Muscle of leg (tissue), 11 donors: Measurements from ENCODE around the gene NCOR2. TPM values are rescaled to one million over a fixed set of nuclear protein-coding genes. Genes with fewer than 3 reads are reported as not detected.

Experiments
- DNase-seq: peaks from one replicate; pipeline ENCODE4 v3.0.0; 2013
- H3K27ac ChIP-seq: one replicate; pipeline ENCODE4 v1.5.1; 2013; ENCODE audit warnings: mild to moderate bottlenecking, low read length, control low read depth
- H3K27me3 ChIP-seq: one replicate; pipeline ENCODE4 v1.6.1; 2013; ENCODE audit warnings: low read length; ENCODE audit not compliant: control insufficient read depth, insufficient read depth
- H3K36me3 ChIP-seq: one replicate; pipeline ENCODE4 v1.6.1; 2013; ENCODE audit warnings: low read length; ENCODE audit not compliant: control insufficient read depth, insufficient read depth
- H3K4me1 ChIP-seq: one replicate; pipeline ENCODE4 v1.6.1; 2013; ENCODE audit warnings: low read length; ENCODE audit not compliant: control insufficient read depth, insufficient read depth
- H3K4me3 ChIP-seq: one replicate; pipeline ENCODE4 v1.5.1; 2013; ENCODE audit warnings: low read length, control low read depth
- H3K9me3 ChIP-seq: replicated peaks from 2 replicates; pipeline ENCODE4 v1.6.1; 2013; ENCODE audit warnings: low read depth, low read length; ENCODE audit not compliant: control insufficient read depth
- WGBS: methylation state at CpG from one replicate; pipeline ENCODE4 v1.1.5; 2013; ENCODE audit warnings: missing lambda C conversion rate; ENCODE audit not compliant: insufficient coverage; 5-methylcytosine and 5-hydroxymethylcytosine counted together
- polyA plus RNA-seq, 8 donors: library from polyadenylated mRNA; unstranded; fragments of 120-200 nt; gene quantifications; one replicate each; pipeline versions ENCODE4 v1.2.1 to v1.2.3, GENCODE V29; 2013; ENCODE audit warnings: inconsistent platforms in 1 of 8, low replicate concordance in 1 of 8; ENCODE audit not compliant: insufficient read length in 8 of 8, insufficient read depth in 1 of 8
- total RNA-seq: library from RNA; stranded (reverse); fragments of 120-200 nt; gene quantifications from one replicate; pipeline ENCODE4 v1.2.4, GENCODE V29; 2013

NCOR2 gene
- total and polyA plus RNA-seq, 9 donors: 48.1 to 137 (median 115) TPM

- peaks cover 21% of the 10 kb centered on the region for H3K36me3 ChIP-seq
- DNase-seq: no peak
- H3K4me3 ChIP-seq: no peak overlapping the region
- peaks cover 83% of the 10 kb centered on the region for H3K4me1 ChIP-seq
- peak overlapping the region; percentile 80 for H3K27ac ChIP-seq
- peaks cover 4% of the 10 kb centered on the region for H3K9me3 ChIP-seq
- 74% methylated on average over 8 of the region's 13 CpGs for WGBS
- H3K27me3 ChIP-seq: no peaks in the 10 kb centered on the region
These were observed 41.3 kb downstream of the NCOR2 start for GRCh38 chr12:124525927-124526692.

GRCh38 chr12:124525455-124525854 is 42.0 kb downstream of the NCOR2 start:
- DNase-seq: peak; percentile 86
- H3K9me3 ChIP-seq: peaks cover 4% of the 10 kb centered on the region

DNA sequence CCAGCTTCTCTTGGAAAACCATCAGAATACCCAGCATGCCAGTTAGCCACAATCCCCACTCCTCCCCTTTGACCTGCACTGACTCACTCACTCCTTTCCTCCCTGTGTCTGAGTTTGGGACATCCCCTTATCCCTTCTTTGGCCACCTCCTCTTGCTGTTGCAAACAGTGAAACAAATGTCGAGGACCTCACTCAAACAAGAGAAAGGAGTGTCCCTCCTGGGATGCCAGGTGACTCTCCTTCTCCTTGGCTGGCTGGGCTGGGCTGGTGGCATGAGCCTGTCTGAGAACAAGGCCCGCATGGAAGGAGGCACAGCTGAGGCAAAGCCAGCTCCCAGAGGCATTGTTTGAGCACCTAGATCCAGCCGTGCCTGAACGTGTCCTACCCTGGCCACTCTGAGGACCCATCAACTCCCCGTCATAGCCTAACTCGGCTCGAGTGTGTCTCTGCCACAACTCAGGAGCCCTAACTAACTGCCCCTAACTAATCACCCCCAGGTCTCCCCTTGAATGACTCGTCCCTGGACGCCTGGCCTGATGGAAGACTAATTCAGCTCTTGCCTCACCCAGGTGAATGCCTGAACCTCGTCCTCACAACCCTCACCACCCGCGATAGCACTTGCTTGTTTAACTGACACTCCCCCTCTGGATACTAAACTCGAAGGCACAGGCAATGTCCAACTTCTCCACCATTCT is 43.0 kb downstream of the NCOR2 start:
- no peak for DNase-seq
- 72% methylated on average over 13 of the region's 13 CpGs for WGBS
- no peak overlapping the region for H3K4me3 ChIP-seq
- H3K9me3 ChIP-seq: peaks cover under 1% of the 10 kb centered on the region
- H3K27me3 ChIP-seq: no peaks in the 10 kb centered on the region
- H3K4me1 ChIP-seq: peaks cover 94% of the 10 kb centered on the region
- H3K36me3 ChIP-seq: peaks cover 18% of the 10 kb centered on the region
- peak overlapping the region; percentile 85 for H3K27ac ChIP-seq

More at GRCh38 chr12:124525455-124525854, 42.0 kb downstream of the NCOR2 start:
- Histone ChIP-seq H3K27me3 (no peaks in the 10 kb centered on the region), H3K27ac (peak overlapping the region; percentile 80), H3K4me1 (peaks cover 85% of the 10 kb centered on the region), H3K4me3 (no peak overlapping the region), H3K36me3 (peaks cover 19% of the 10 kb centered on the region)
- 65% methylated on average over 10 of the region's 14 CpGs for WGBS

DNA sequence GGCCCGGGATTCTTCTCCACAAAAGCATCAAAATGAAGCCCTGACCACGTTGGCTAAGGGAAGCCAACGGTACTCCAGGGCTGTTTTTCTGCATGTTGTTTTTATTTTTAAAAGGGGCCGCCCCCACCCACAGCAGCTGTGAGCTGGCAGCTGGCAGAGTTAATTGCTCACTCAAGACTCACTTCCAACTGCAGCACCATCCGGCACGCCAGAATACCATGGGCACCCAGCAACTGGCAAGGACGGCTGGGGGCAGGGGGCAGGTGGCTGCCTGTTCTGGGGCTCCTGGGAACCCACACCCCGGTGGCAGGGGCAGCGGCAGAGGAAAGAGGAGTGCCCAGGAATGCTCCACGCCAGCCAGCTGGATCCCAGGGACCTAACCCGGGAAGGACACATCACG is 44.3 kb downstream of the NCOR2 start:
- Histone ChIP-seq H3K36me3 (peaks cover 18% of the 10 kb centered on the region), H3K27ac (peak overlapping the region; percentile 85), H3K27me3 (no peaks in the 10 kb centered on the region), H3K4me3 (no peak overlapping the region), H3K9me3 (no peaks in the 10 kb centered on the region), H3K4me1 (peaks cover 99% of the 10 kb centered on the region)
- peak; percentile 86 for DNase-seq
- WGBS: 36% methylated on average over 5 of the region's 12 CpGs

DNA sequence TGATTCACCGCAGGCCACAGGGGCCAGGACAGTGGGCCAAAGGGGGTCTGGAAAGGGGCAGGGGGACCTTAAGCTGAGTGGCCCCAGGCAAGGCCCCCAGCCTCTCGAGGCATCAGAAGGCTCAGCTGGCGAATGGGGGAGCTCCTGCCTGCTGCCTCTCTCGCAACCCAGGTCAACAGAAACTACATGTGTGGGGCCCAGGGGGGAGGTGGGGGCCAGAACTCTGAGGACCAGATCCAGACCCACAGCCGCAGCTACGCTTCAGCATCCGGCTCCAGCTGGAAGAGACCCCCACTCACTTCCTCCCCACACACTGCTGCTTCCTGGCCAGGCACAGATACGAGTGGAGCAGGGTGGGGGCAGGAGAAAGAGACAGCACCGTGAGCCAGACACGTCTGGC is 46.5 kb downstream of the NCOR2 start:
- 9% methylated on average over 5 of the region's 10 CpGs for WGBS
- H3K36me3 ChIP-seq: peaks cover 16% of the 10 kb centered on the region
- DNase-seq: peak; percentile 63
- H3K4me1 ChIP-seq: peaks cover 100% of the 10 kb centered on the region
- H3K9me3 ChIP-seq: no peaks in the 10 kb centered on the region
- H3K4me3 ChIP-seq: no peak overlapping the region
- peak overlapping the region; percentile 99 for H3K27ac ChIP-seq
- H3K27me3 ChIP-seq: no peaks in the 10 kb centered on the region

DNA sequence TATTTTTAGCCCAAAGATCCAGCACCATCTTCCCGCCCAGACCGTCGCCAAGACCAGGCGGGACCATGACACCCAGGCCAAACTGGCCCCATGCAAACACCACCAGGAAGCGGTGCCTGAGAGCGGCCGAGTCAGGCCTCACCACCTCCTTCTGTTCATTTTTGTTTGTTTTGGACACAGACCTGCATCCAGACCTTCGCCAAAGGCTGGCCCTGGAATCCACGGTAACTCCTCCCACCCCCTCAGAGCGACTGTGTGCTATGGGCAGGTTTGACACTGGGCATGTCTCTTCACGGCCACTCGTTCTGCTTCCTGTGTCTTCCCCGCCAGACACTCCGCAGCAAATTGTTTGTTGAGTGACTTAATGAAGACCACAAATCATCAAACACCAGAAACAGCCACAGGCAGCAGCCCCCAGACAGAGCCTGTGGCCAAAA is 47.1 kb downstream of the NCOR2 start:
- Histone ChIP-seq H3K4me1 (peaks cover 100% of the 10 kb centered on the region), H3K27ac (peak overlapping the region; percentile 99), H3K9me3 (no peaks in the 10 kb centered on the region), H3K4me3 (no peak overlapping the region), H3K36me3 (peaks cover 21% of the 10 kb centered on the region), H3K27me3 (no peaks in the 10 kb centered on the region)
- no peak for DNase-seq
- WGBS: 40% methylated on average over 12 of the region's 14 CpGs

- DNase-seq: no peak
These were observed 47.7 kb downstream of the NCOR2 start for GRCh38 chr12:124519746-124520145.

GRCh38 chr12:124518051-124518932 is 49.1 kb downstream of the NCOR2 start:
- peak overlapping the region; percentile 99 for H3K27ac ChIP-seq
- no peaks in the 10 kb centered on the region for H3K27me3 ChIP-seq
- H3K9me3 ChIP-seq: no peaks in the 10 kb centered on the region
- peaks cover 100% of the 10 kb centered on the region for H3K4me1 ChIP-seq
- peaks cover 38% of the 10 kb centered on the region for H3K36me3 ChIP-seq
- peak; percentile 100 for DNase-seq
- 5% methylated on average over 45 of the region's 51 CpGs for WGBS
- H3K4me3 ChIP-seq: peak overlapping the region; percentile 75

More at GRCh38 chr12:124519746-124520145, 47.7 kb downstream of the NCOR2 start:
- 45% methylated on average over 8 of the region's 10 CpGs for WGBS
- Histone ChIP-seq H3K27ac (peak overlapping the region; percentile 99), H3K4me3 (no peak overlapping the region), H3K4me1 (peaks cover 100% of the 10 kb centered on the region), H3K9me3 (no peaks in the 10 kb centered on the region), H3K27me3 (no peaks in the 10 kb centered on the region), H3K36me3 (peaks cover 26% of the 10 kb centered on the region)
